Measurements from ENCODE around the gene ARID5A. TPM values are rescaled to one million over a fixed set of nuclear protein-coding genes. Genes with fewer than 3 reads are reported as not detected.

The ARID5A gene
- total RNA-seq, 1 donor from 2014 or later = 6.9 TPM

DNA sequence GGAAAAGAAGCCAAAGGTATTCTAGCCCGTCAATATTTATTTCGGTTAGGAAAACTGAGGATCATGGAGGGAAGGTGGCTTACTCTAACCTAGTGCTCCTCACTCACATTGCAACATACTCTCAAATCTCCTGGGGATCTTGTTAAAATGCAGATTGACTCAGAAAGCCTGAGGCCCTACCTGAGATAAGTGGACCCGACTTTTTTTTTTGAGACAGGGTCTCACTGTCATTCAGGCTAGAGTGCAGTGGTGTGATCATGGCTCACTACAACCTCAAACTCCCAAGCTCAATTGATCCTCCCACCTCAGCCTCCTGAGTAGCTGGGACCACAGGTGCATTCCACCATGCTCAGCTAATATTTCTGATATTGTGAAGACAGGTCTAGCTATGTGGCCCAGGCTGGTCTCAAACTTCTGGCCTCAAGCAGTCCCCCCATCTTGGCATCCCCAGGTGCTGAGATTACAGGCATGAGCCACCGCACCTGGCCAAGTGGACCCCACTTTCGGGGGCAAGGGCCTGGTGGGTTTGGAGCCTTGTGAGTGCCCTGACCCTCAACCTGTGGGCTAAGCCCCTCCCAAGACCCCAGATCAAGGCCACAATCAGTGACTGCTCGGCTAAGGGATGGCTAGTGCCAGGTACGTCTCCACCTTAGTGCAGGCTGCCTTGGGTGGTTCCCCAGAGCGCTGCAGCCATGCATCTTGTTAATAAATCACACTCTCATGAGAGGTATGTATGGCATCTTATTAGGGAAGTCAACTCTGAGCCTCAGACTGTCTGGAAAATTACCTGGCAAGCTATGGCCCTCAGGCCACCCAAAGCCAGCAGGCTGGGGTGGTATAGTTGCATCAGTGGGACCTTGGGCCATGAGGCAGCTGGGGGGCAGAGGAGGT is 30.3 kb upstream of the ARID5A start:
- intact Hi-C loops (cut with micrococcal nuclease) = loop anchor here (5.0 kb wide), 1 partner anchor 99 kb away; no protein-coding TSS in a partner anchor
- ATAC-seq (no peak), DNase-seq (no peak)

- no peak for ATAC-seq
- intact Hi-C loops (cut with micrococcal nuclease) = loop anchor here (5.0 kb wide), 1 partner anchor 100 kb away; no protein-coding TSS in a partner anchor
- DNase-seq = no peak
These were observed 29.7 kb upstream of the ARID5A start for GRCh38 chr2:96506907-96507240.

DNA sequence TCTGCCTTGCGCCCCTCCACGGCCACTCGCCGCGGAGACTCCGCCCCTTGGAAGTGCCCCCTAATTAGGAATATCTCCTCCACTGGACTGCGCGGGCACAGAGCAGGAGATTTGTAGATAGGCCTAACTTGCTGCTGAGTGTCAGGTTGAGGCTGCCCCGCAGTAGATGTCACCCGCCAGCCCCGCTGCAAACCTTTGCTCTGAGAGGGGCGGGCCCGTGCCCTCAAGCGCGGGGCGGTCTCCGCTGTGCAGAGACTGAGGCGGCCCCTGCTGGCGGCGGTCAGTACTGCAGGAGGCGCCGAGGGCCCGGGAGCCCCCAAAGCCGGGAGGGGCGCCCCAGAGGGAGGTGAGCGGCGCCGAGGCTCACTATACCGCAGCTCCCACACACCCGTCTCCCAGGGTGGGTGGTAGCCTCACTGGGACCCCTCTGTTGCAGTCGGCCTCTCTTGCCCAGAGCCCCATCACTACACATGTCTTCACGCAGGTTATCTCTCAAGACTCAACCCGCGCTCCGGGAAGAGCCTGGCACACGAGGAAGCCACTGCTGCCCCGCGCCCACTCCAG is 28.5 kb upstream of the ARID5A start:
- intact Hi-C loops (cut with micrococcal nuclease) = loop anchor here (5.0 kb wide), 1 partner anchor 101 kb away; no protein-coding TSS in a partner anchor
- ATAC-seq (peak; percentile 89), DNase-seq (peak; percentile 90)

DNA sequence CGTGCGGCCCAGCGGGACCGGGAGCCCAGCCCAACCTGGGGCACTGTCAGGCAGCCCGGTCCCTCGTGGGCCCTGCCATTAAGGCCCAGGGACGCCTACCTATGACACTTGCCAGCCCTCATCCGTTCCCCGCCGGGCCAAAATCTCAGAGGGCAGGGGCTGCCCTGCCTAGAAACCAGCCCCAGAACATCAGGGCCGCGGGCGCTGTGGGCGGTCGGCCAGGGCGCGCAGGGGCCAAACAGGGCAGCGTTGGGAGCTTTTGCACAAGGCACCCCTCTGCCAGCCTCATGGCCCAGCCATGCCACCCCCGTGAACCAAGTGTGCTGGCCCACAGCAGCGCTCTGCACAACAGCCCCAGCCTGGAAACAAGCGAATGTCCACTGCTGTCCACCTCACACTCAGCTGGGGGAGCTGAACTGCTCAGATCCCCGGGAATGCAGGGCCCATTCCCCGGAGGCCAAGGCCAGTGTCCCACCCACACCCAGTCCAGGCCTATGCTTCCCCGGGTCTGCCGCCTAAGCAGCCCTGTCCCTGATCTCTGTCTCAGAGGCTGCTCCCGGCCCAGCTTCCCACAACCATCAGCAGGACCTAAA is 27.9 kb upstream of the ARID5A start:
- intact Hi-C loops (cut with micrococcal nuclease) = loop anchor here (5.0 kb wide), 1 partner anchor 101 kb away; no protein-coding TSS in a partner anchor
- peak; percentile 3 for ATAC-seq
- no peak for DNase-seq

DNA sequence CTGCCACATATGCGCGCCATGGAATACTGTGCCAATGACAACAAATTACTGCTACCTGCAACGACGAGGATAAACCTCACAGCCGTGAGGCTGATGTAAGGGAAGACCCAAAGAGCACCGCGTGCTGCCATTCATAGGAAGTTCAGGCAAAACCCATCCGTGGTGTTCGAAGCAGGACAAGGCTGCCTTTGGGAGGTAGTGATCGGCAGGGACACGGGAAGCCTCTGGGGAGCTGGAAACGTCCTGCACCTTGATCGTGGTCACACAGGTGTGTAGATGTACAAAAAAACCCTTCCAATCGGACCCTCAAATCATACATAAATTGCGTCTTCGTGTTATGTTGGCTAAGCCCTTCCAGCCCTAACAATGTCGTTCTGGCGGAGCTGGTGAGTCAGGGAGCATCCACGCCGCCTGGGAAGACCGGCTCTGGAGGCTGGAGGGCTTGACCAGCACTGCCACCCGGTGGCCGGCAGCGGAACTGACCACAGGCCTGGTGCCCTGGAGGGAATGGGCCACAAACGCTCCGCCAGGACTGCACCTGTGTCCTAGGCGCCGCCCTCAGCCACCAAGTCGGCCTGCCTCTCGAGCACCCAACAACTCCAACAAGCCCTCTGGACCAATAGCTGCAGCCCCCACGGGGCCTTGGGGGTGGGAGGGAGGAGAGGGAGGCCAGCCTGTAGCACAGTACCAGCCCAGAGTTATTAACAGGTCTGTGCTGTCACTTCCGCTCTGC is 27.3 kb upstream of the ARID5A start:
- intact Hi-C loops (cut with micrococcal nuclease) = loop anchor here (5.0 kb wide), 1 partner anchor 102 kb away; no protein-coding TSS in a partner anchor

DNA sequence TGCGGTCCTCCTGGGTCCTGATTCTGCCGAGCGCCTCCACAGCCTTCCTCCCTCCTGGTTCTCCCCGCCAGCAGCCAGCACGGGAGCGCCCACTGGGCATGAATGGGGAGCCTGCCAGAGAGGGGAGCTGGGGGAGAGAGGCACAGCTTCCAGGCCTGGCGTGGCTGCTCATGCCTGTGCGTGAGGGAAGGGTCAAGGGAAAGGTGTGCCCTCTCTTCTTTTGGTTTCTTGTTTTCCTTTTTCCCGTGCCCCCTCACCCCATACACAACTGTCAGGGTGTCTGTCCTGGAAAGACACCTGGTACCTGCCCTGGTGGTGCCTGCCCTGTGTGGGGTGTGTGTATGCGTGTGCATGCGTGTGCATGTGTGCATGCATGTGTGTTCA is 26.7 kb upstream of the ARID5A start:
- intact Hi-C loops (cut with micrococcal nuclease) = loop anchor here (5.0 kb wide), 1 partner anchor 103 kb away; no protein-coding TSS in a partner anchor
- DNase-seq (no peak), ATAC-seq (no peak)

More for the DNA sequence above, 27.3 kb upstream of the ARID5A start:
- peak; percentile 93 for DNase-seq
- peak; percentile 93 for ATAC-seq

GRCh38 chr2:96510931-96511595 is 25.5 kb upstream of the ARID5A start:
- intact Hi-C loops (cut with micrococcal nuclease) = no loop called here
- DNase-seq (no peak), ATAC-seq (no peak)

DNA sequence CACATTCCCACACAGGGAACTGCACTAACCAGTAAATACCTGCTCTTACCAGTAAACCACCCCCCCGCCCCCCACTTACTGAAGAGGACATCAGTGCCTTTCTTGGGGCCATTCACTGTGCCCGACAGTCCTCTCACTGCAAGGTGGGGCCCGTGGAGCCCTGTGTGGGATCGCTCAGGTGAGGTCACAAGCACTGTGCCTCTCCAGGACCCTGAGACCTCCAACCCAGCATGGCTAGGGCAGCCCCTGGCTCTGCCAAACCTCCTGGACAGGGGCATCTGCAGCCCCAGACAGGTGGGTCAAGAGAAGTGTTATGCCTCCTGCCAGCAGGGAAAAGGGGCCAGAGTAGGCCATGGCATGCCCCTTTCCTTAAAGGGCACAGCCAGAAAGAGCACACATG is 24.7 kb upstream of the ARID5A start:
- DNase-seq (no peak), ATAC-seq (no peak)
- intact Hi-C loops (cut with micrococcal nuclease) = no loop called here

- intact Hi-C loops (cut with micrococcal nuclease) = no loop called here
- no peak for DNase-seq
- no peak for ATAC-seq
These were observed 24.2 kb upstream of the ARID5A start for GRCh38 chr2:96512341-96512740.

- intact Hi-C loops (cut with micrococcal nuclease) = no loop called here
- DNase-seq (no peak), ATAC-seq (no peak)
These were observed 22.0 kb upstream of the ARID5A start for GRCh38 chr2:96514521-96514920.

DNA sequence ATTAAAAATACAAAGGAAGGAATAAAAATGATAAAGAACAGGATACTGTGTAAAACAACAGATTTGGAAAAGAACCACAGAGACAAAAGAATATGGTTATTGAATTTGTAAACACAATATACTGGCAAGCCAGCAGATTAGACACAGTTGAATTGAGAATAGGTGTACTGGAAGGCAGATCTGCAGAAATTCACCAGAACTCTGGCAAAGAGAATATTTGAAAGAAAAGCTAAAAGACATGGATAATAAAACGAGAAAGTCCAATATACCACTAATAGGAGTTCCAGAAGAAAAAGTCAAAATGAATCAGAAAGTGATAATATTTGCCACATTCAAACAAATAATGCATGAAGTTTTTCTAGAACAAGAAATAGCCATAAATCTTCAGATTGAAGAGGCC is 19.5 kb upstream of the ARID5A start:
- DNase-seq (no peak), ATAC-seq (no peak)
- intact Hi-C loops (cut with micrococcal nuclease) = no loop called here

- DNase-seq (no peak), ATAC-seq (no peak)
- intact Hi-C loops (cut with micrococcal nuclease) = no loop called here
These were observed 16.3 kb upstream of the ARID5A start for GRCh38 chr2:96520231-96520630.

GRCh38 chr2:96520697-96521096 is 15.9 kb upstream of the ARID5A start:
- no peak for ATAC-seq
- intact Hi-C loops (cut with micrococcal nuclease) = no loop called here
- no peak for DNase-seq

- intact Hi-C loops (cut with micrococcal nuclease) = no loop called here
- ATAC-seq = no peak
- DNase-seq = no peak
These were observed 15.3 kb upstream of the ARID5A start for GRCh38 chr2:96521219-96521618.

DNA sequence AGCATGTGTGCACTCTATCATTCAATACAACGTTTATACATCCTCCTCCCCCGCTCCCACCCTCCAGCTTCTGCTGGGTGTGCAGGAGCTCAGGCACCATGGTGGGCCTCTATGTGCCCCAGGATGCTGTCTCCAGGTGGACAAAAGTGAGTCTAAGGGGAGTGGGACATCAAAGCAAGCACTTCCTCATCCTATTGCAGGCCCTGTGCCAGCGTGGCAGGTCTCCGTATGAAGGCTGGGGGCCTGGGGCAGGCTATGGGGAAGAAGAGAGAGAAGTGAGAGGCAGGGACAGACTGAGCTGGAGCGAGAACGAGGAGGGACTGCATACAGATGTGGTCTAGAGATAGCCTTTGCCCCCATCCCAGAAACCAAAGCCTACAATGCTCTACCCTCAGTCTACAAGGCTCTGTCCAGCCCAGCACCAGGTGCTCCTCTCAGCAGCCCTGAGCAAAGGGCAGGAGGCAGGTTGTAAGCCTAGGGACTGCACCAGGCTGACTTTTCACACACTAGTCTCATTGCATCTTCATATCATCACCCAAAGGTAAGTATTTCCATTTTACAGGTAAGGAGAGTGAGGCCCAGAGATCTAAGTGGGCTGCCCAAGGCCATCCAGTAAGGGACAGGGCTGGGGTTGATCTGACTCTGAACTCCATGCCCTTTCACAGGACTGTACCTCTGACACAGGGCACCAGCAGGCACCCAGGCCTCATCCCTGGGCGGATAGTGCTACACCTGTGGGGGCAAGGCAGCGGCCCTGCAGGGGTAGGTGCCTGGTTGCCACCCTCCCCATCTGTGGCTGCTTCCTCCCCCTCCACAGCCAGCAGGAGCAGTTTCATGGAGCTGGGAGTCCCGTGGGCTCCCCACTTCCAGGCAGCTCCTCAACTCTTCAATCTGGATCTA is 14.0 kb upstream of the ARID5A start:
- DNase-seq (peak; percentile 21), ATAC-seq (no peak)
- intact Hi-C loops (cut with micrococcal nuclease) = no loop called here

DNA sequence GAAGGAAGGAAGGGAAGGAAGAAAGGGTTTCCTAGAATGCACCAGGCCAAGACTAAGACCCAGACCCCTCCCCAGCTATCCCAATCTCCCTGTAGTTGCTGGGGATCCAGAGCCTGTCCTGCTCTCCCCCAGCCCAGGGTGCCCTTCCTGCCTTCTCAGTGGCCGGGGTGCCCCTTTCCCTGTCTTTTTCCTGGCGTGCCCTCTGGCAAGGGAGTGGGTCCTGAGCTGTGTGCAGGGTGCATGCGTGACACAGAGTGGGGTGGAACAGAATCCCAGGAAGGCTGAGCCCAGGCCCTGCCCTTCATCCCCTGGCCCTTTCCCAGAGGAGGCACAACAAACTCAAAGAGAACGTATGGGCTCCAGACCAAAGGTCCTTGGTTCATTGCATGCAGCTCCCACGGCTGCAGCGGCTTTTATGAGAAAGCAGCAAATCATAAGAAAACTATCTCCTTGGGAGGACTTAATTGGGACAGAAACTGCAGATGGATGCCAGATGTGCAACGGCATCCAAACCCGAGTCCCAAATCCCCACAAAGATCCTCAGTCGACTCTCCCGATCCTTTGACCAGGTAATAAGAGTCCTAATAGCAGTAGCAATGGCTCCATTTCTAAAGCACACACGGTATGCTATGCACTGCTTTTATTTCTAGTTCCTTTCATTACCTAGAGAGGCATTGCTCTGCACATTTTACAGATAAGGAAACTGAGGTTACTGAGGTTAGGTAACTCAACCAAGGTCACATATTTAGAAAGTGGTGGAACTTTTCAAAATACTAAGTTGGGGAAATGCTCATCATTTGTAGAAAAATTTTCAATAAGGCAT is 12.7 kb upstream of the ARID5A start:
- intact Hi-C loops (cut with micrococcal nuclease) = no loop called here
- peak; percentile 17 for DNase-seq
- ATAC-seq = no peak

DNA sequence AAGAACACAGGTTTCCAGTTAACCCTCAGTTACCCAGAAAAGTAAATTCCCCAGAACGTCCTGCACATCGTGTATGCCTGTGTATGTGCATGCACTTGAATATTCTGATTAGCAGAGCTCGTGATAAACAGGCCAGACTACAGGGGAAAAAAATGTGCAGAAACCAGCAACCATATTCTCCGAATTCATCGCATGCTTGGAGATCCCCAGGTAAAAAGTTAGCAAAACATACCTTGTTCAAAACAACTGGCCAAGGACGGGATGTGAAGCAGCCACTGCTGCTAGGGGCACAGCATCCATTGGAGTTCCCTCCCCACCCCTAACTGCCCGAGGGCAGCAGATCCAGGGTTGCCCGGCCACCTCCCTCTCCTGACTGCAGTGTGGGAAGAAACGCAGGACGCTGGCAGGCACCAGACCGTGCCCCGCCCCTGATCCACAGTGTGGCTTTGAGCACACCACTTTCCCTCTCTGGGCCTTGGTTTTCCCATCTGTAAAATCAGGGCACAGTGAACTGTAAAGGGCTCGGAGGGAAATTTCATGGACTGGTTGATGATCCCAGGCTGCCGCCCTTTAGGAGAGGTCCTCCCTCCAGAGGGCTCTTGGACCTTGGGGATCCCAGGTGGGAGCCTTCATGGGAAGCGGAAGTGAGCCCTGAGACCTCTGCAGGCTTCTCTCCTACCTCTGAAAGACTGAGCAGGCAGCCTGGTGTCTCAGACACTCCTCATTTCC is 11.9 kb upstream of the ARID5A start:
- DNase-seq = peak; percentile 19
- intact Hi-C loops (cut with micrococcal nuclease) = no loop called here
- ATAC-seq = no peak

Measured in left ventricle myocardium superior (tissue), 1 donor.